GM19193 (cell line): ENCODE results near the gene LIN9.
A peak's percentile ranks its signal among the peaks of the same experiment; 100 is the strongest.

ENCODE experiments used
- POLR2A ChIP-seq: IDR thresholded peaks from 4 replicates; pipeline ENCODE4 v1.6.1; 2011; ENCODE audit not compliant: insufficient read depth, insufficient read length; ENCODE audit errors: extremely low read depth

The LIN9 gene

GRCh38 chr1:226212545-226212944 lies 96.4 kb downstream of the LIN9 start:
- no peak for TF ChIP-seq POLR2A

DNA sequence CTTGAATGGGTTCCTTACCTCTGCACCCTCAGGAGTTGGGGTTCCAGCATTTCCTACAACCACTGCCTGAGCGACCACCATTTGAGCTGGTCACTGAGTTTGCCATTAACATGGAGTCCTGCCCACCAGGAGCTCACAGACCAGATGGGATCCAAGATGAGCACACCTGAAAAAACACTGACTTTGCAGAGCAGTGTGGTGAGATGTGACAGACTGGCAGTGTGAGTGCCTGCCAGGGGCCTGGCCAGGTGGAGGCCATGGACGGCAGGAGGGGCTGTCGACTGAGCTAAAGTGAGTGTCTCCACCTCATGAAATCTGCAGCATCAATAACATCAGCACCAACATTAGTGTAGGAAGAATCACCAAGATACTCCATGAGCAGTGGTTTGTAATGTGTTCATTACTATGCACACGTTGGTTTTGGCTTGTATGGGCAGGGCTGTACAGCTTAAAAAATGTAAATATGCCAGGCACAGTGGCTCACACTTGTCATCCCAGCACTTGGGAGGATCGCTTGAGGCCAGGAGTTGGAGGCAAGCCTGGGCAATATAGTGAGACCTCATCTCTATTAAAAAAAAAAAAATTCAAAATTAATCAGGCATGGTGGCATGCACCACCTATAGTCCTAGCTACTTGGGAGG lies 97.7 kb downstream of the LIN9 start:
- no peak for TF ChIP-seq POLR2A

DNA sequence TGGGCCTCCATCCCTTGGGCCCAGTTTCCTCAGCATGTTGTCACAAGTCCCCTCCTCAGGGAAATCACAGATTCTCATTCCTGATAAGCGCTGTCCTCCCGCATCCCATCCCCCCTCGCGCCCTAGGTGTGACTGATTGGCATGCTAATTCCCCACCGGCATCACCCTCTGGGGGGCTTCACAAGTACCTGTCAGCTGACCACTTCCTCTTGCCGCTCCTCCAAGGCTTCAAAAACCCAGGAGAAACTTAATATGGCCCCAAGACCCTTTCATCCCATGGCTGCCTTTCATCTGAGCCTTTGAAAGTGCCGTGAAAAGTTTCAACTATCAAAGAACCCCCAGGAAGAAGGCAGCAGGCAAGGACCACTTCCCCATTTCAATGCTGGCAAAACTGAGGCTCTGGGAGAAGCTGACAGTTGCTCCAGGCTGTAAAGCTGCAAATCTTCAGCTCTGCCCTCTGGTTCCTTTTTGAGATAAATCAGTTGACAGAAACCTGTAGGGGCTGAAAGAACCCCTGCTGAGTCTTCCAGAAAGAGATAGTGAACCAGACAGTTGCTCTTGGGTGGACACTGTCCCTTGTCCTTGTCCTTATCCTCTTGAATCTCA lies 98.3 kb downstream of the LIN9 start:
- no peak for TF ChIP-seq POLR2A

GRCh38 chr1:226209307-226210059 lies 99.5 kb downstream of the LIN9 start:
- no peak for TF ChIP-seq POLR2A

DNA sequence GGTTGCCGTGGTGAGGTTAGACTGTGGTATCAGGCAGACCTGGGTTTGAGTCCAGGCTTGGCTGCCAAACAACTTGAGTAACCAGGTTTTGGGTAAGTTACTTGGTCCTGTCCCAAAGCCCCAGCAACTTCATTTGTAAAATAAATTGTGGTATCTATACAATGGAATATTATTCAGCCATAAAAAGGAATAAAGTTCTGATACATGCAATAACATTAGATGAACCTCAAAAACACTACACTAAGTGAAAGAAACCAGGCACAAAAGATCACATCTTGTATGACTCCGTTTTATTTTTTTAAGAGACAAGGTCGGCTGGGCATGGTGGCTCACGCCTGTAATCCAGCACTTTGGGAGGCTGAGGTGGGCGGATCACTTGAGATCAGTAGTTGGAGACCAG lies 101.9 kb downstream of the LIN9 start:
- TF ChIP-seq POLR2A, result no peak

DNA sequence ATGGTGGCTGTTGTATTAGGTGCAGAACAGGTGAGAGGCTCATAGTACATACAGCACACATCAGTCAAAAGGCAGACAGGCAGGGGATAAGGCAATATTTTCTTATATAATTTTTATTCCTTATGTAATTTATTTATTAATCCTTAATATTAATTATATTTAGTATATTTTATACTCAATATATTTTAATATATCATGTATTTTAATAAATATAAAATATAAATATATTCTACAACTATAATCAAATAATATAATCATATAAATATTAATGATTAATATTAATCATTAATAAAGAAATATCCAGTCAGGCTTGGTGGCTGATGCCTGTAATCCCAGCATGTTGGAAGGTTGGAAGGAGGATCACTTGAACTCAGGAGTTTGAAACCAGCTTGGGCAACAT lies 104.8 kb downstream of the LIN9 start:
- no peak for TF ChIP-seq POLR2A

DNA sequence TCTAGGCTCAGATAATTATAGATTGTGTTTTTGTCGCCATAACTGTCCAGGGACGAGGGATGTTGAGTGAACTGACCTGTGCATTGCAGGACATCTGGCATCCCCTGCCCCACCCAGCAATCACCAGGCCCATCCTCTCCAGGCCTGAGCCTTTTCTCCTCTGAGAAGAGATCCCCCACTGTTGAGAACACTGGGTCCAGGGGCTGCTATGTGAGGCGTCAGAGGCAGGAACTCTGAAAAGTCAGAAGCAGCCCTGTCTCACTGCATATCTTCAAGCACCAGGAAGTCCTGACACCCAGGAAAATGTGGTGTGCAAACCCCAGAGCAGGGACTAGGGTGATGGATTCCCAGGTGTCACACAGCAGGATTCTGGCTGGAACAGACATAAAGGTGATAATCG lies 105.3 kb downstream of the LIN9 start:
- TF ChIP-seq POLR2A, result no peak

- TF ChIP-seq POLR2A, result no peak
These were observed 105.7 kb downstream of the LIN9 start for GRCh38 chr1:226203240-226203639.

GRCh38 chr1:226202246-226202645 lies 106.7 kb downstream of the LIN9 start:
- TF ChIP-seq POLR2A, result no peak

DNA sequence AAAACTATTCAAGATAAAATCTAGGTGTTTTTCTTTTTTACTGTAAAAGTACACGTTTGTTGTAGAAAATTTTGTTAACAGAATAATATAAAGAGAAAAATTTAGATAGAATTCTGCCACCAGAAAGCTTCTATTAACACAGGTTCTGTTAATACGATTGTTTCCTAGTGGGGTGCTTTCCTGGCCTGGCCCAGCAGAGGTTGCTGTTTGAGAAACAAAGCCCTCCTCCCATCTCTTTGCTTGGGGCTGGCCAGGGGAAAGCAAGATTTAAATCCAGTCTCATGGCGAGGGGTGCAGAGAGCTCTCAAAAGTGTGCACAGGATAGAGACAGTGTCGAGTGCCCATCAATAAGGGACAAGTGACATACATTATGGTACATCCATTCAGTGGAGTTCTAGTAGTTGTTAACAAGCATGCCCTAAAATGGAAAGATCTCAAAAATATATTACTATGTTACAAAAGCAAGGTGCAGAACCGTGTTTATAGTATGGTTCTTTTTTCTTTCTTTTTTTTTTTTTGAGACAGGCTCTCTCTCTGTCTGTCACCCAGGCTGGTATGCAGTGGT lies 107.9 kb downstream of the LIN9 start:
- TF ChIP-seq POLR2A, result no peak

DNA sequence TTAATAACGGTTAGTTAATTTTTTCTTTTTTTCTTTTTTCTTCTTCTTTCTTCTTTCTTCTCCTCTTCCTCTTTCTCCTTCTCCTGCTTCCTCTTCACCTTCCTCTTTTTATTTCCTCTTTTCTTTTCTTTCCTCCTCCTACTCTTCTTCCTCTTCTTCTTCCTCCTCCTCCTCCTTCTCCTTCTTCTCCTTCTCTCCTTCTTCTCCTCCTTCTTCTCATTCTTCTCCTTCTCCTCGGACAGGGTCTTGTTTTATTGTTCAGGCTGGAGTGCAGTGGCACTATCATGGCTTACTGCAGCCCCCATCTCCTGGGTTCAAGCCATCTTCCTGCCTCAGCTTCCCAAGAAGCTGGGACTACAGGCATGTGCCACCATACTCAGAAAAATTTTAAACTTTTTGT lies 109.0 kb downstream of the LIN9 start:
- no peak for TF ChIP-seq POLR2A

DNA sequence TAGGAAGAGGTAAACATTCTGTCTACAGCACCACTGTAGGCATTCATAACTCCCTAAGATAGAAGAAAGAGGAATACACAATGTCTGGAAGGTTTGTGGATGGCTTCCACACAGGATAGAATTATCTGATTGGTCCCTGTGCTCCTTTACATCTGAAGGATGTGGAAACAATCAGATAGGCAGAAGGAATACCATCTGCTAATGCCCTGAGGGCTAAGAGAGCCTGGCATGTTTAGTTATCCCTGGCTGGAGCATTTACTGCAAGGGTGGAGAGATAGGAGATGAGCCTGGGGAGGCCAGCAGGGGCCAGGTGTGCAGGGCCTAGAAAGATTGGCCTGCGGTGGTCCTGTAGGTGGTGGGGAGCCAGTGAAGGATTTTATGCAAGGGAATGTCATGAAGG lies 113.8 kb downstream of the LIN9 start:
- no peak for TF ChIP-seq POLR2A

- TF ChIP-seq POLR2A, result no peak
These were observed 121.6 kb downstream of the LIN9 start for GRCh38 chr1:226187380-226187779.

- TF ChIP-seq POLR2A, result no peak
These were observed 122.0 kb downstream of the LIN9 start for GRCh38 chr1:226187019-226187322.

DNA sequence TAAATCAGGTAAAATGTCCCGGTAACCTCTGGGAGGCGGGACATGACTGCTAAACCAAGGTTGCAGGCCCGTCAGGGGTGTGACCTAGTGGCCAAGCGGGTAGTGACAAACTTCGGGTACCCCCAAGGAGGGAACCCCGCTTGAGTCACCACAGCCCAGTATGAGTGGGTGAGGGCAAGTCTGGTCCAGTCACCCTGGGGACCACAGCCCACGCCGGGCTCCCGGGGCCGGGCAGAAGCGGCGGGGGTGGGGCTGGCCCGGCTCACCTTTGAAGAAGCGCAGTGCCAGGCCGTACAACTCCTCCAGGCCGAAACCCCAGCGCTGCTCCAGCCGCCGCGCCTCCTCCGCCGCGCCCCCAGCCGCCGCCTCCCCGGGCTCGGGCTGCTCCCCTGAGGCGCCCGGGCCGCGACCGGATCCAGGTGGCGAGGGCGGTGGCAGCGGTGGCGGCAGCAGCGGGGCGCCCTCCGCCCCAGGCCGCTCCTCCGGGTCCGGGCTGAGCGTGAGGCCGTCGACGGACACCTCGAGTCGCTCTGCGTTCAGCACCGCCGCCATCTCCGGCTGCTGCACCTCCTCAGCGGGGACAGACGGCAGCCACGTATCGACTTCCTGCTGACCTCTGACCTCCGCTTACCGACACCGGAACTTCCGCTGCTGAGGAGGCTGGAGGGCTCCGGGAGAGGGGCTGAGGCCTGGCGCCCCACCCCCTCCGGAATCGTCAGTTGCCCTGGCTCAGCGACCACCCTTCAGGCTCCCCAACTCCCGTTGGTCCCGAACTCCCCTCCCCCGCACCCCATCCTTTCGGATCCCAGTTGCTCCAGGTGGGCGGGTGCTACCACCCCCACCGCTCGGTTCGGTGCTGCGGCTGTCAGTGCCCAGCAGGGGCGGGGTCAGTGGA lies 122.6 kb downstream of the LIN9 start, which contains the start of gene ACBD3:
TSS of gene ACBD3 (minus strand) at position 618 of the 895 bp plus-strand sequence. CDS start at position 552, 66 bp downstream.
- TF ChIP-seq POLR2A, result peak; percentile 94
